ENCODE measurements around the gene PLIN1. TPM values are rescaled to one million over a fixed set of nuclear protein-coding genes. Genes with fewer than 3 reads are reported as not detected.

Gene PLIN1
- total RNA-seq, 1 donor from 2014 or later = 0.07 TPM

GRCh38 chr15:89724621-89725020 is 45.5 kb upstream of the PLIN1 start:
- Histone ChIP-seq H3K4me2 (no peak overlapping the region), H3F3A (ENCODE audit: low read depth) (no peaks in the 10 kb centered on the region), H3K4me3 (no peak overlapping the region), H3K27ac (no peak overlapping the region), H3K4me1 (no peaks in the 10 kb centered on the region), H3K79me2 (ENCODE audit: low read depth) (no peaks in the 10 kb centered on the region), H3K27me3 (peaks cover 5% of the 10 kb centered on the region), H3K36me3 (no peaks in the 10 kb centered on the region), H3K9ac (no peak overlapping the region), H4K20me1 (ENCODE audit: low read depth) (no peaks in the 10 kb centered on the region), H2AFZ (replicated peaks) (no peak overlapping the region), H3K9me3 (ENCODE audit: low read depth) (no peaks in the 10 kb centered on the region)
- no peak overlapping the region for H3K4me3 Mint-ChIP-seq
- H3K4me1 Mint-ChIP-seq = no peaks in the 10 kb centered on the region
- H3K9me3 Mint-ChIP-seq = peaks cover 3% of the 10 kb centered on the region
- no peak for DNase-seq (ENCODE audit: low spot score)
- H3K27me3 Mint-ChIP-seq (ENCODE audit: insufficient read depth, low read depth) = peaks cover 10% of the 10 kb centered on the region
- H3K27ac Mint-ChIP-seq = no peak overlapping the region
- no peak for TF ChIP-seq EZH2phosphoT487 (IDR thresholded peaks at IDR 0.05)
- H3K36me3 Mint-ChIP-seq = no peaks in the 10 kb centered on the region

- no peaks in the 10 kb centered on the region for H3K4me1 Mint-ChIP-seq
- H3K9ac ChIP-seq = no peak overlapping the region
- no peak overlapping the region for H3K27ac ChIP-seq
- no peaks in the 10 kb centered on the region for H3K4me1 ChIP-seq
- H3K4me3 ChIP-seq = no peak overlapping the region
- H3K27me3 Mint-ChIP-seq (ENCODE audit: insufficient read depth, low read depth) = peaks cover 6% of the 10 kb centered on the region
- peaks cover 5% of the 10 kb centered on the region for H3K27me3 ChIP-seq
- H3K9me3 Mint-ChIP-seq = peaks cover 3% of the 10 kb centered on the region
- no peak for DNase-seq (ENCODE audit: low spot score)
- H3K79me2 ChIP-seq (ENCODE audit: low read depth) = no peaks in the 10 kb centered on the region
- no peak overlapping the region for H3K4me2 ChIP-seq
- TF ChIP-seq EZH2phosphoT487 (IDR thresholded peaks at IDR 0.05) (no peak), EZH2 (IDR thresholded peaks at IDR 0.05) (no peak), CTCF (IDR thresholded peaks at IDR 0.05) (no peak)
- no peaks in the 10 kb centered on the region for H4K20me1 ChIP-seq (ENCODE audit: low read depth)
- no peaks in the 10 kb centered on the region for H3K36me3 Mint-ChIP-seq
- no peaks in the 10 kb centered on the region for H3K9me3 ChIP-seq (ENCODE audit: low read depth)
- H3F3A ChIP-seq (ENCODE audit: low read depth) = no peaks in the 10 kb centered on the region
- no peak overlapping the region for H2AFZ ChIP-seq (replicated peaks)
- H3K4me3 Mint-ChIP-seq = no peak overlapping the region
- no peaks in the 10 kb centered on the region for H3K36me3 ChIP-seq
- no peak overlapping the region for H3K27ac Mint-ChIP-seq
Observed at GRCh38 chr15:89723031-89723430, 43.9 kb upstream of the PLIN1 start.

GRCh38 chr15:89714775-89715174 is 35.6 kb upstream of the PLIN1 start:
- H2AFZ ChIP-seq (replicated peaks) = no peak overlapping the region
- no peak for DNase-seq (ENCODE audit: low spot score)
- no peak overlapping the region for H3K27ac ChIP-seq
- H3K36me3 ChIP-seq = no peaks in the 10 kb centered on the region
- H3K79me2 ChIP-seq (ENCODE audit: low read depth) = no peaks in the 10 kb centered on the region
- no peak overlapping the region for H3K4me3 ChIP-seq
- H3K9ac ChIP-seq = no peak overlapping the region
- H3K4me2 ChIP-seq = no peak overlapping the region
- no peaks in the 10 kb centered on the region for H3K4me1 ChIP-seq
- no peaks in the 10 kb centered on the region for H4K20me1 ChIP-seq (ENCODE audit: low read depth)
- Mint-ChIP-seq H3K9me3 (no peaks in the 10 kb centered on the region), H3K27ac (no peak overlapping the region), H3K4me3 (no peak overlapping the region), H3K4me1 (no peaks in the 10 kb centered on the region), H3K27me3 (ENCODE audit: insufficient read depth, low read depth) (no peaks in the 10 kb centered on the region), H3K36me3 (no peaks in the 10 kb centered on the region)
- H3K27me3 ChIP-seq = peaks cover 7% of the 10 kb centered on the region
- no peaks in the 10 kb centered on the region for H3F3A ChIP-seq (ENCODE audit: low read depth)
- no peak for TF ChIP-seq CTCF (IDR thresholded peaks at IDR 0.05)
- no peak for TF ChIP-seq EZH2 (IDR thresholded peaks at IDR 0.05)
- TF ChIP-seq EZH2phosphoT487 (IDR thresholded peaks at IDR 0.05) = no peak
- no peaks in the 10 kb centered on the region for H3K9me3 ChIP-seq (ENCODE audit: low read depth)

GRCh38 chr15:89707577-89707976 is 28.4 kb upstream of the PLIN1 start:
- no peaks in the 10 kb centered on the region for H3K9me3 Mint-ChIP-seq
- H3K4me3 ChIP-seq = no peak overlapping the region
- H3K4me3 Mint-ChIP-seq = no peak overlapping the region

More at GRCh38 chr15:89707577-89707976, 28.4 kb upstream of the PLIN1 start:
- Histone ChIP-seq H4K20me1 (ENCODE audit: low read depth) (no peaks in the 10 kb centered on the region), H3K27me3 (peaks cover 31% of the 10 kb centered on the region), H3K9me3 (ENCODE audit: low read depth) (no peaks in the 10 kb centered on the region), H3K36me3 (no peaks in the 10 kb centered on the region), H2AFZ (replicated peaks) (no peak overlapping the region), H3K27ac (no peak overlapping the region), H3K9ac (no peak overlapping the region), H3K4me1 (no peaks in the 10 kb centered on the region), H3K4me2 (no peak overlapping the region), H3K79me2 (ENCODE audit: low read depth) (no peaks in the 10 kb centered on the region), H3F3A (ENCODE audit: low read depth) (no peaks in the 10 kb centered on the region)
- no peak overlapping the region for H3K27ac Mint-ChIP-seq
- TF ChIP-seq EZH2phosphoT487 (IDR thresholded peaks at IDR 0.05) (no peak), EZH2 (IDR thresholded peaks at IDR 0.05) (no peak), CTCF (IDR thresholded peaks at IDR 0.05) (no peak)
- no peaks in the 10 kb centered on the region for H3K36me3 Mint-ChIP-seq
- no peaks in the 10 kb centered on the region for H3K4me1 Mint-ChIP-seq
- no peak for DNase-seq (ENCODE audit: low spot score)
- H3K27me3 Mint-ChIP-seq (ENCODE audit: insufficient read depth, low read depth) = peaks cover 6% of the 10 kb centered on the region

Data from neural progenitor cell (in vitro differentiated cells).